GM23338 (cell line): ENCODE measurements around the gene SNX3. TPM values are rescaled to one million over a fixed set of nuclear protein-coding genes. Genes with fewer than 3 reads are reported as not detected.

Experiments
- ATAC-seq: fragments of 200-7000 bp; cut with Tn5 transposase; 3 replicates; pipeline ENCODE4 v1.9.1; 2020
- DNase-seq: peaks from one replicate; pipeline ENCODE4 v3.0.0-alpha.2; 2015; ENCODE audit warnings: low spot score
- H2AFZ ChIP-seq: fragments of 200-600 bp; sonication (generic); 2 replicates; pipeline ENCODE4 v1.8.0; 2016; ENCODE audit warnings: antibody characterized with exemption, mild to moderate bottlenecking, moderate library complexity
- H3F3A ChIP-seq: fragments of 200-600 bp; sonication (generic); replicated peaks from 2 replicates; pipeline ENCODE4 v1.8.0; 2017; ENCODE audit warnings: antibody characterized with exemption, mixed run types, low read depth
- H3K27ac ChIP-seq: fragments of 200-600 bp; sonication (generic); 2 replicates; pipeline ENCODE4 v1.6.1; 2016; ENCODE audit warnings: low read depth
- H3K27me3 ChIP-seq: fragments of 200-600 bp; sonication (generic); 2 replicates; pipeline ENCODE4 v1.8.0; 2016; ENCODE audit warnings: mild to moderate bottlenecking, mixed run types, moderate library complexity; ENCODE audit not compliant: insufficient read depth
- H3K36me3 ChIP-seq: fragments of 200-600 bp; sonication (generic); 2 replicates; pipeline ENCODE4 v1.8.0; 2016; ENCODE audit warnings: mild to moderate bottlenecking; ENCODE audit not compliant: insufficient read depth
- H3K4me1 ChIP-seq: fragments of 200-600 bp; sonication (generic); 2 replicates; pipeline ENCODE4 v1.8.0; 2016; ENCODE audit warnings: mild to moderate bottlenecking, moderate library complexity; ENCODE audit not compliant: insufficient read depth
- H3K4me2 ChIP-seq: fragments of 200-600 bp; sonication (generic); 2 replicates; pipeline ENCODE4 v1.7.1; 2017; ENCODE audit warnings: mixed run types
- H3K4me3 ChIP-seq: fragments of 200-600 bp; sonication (generic); 2 replicates; pipeline ENCODE4 v1.6.1; 2016; ENCODE audit warnings: mixed run types
- H3K79me2 ChIP-seq: fragments of 200-600 bp; sonication (generic); replicated peaks from 2 replicates; pipeline ENCODE4 v1.8.0; 2017; ENCODE audit warnings: mild to moderate bottlenecking; ENCODE audit not compliant: insufficient read depth
- H3K9me2 ChIP-seq: fragments of 200-600 bp; sonication (generic); 2 replicates; pipeline ENCODE4 v1.8.0; 2017; ENCODE audit not compliant: insufficient read depth
- H4K20me1 ChIP-seq: fragments of 200-600 bp; sonication (generic); replicated peaks from 2 replicates; pipeline ENCODE4 v1.8.0; 2017; ENCODE audit warnings: mild to moderate bottlenecking; ENCODE audit not compliant: insufficient read depth
- H3K27ac Mint-ChIP-seq: 2 replicates; pipeline ENCODE4 v1.8.0; 2020; ENCODE audit warnings: inconsistent platforms, mild to moderate bottlenecking, moderate library complexity, mixed read lengths
- H3K27me3 Mint-ChIP-seq: 3 replicates; pipeline ENCODE4 v1.8.0; 2022; ENCODE audit warnings: low read depth, mild to moderate bottlenecking, moderate library complexity, mixed read lengths, inconsistent platforms; ENCODE audit not compliant: insufficient read depth, poor library complexity
- H3K36me3 Mint-ChIP-seq: 3 replicates; pipeline ENCODE4 v1.8.0; 2021; ENCODE audit warnings: low read depth, mild to moderate bottlenecking, inconsistent platforms, moderate library complexity, mixed read lengths
- H3K4me1 Mint-ChIP-seq: 3 replicates; pipeline ENCODE4 v1.8.0; 2020; ENCODE audit warnings: mild to moderate bottlenecking, inconsistent platforms, mixed read lengths
- H3K4me3 Mint-ChIP-seq: 3 replicates; pipeline ENCODE4 v1.8.0; 2021; ENCODE audit warnings: moderate library complexity, mild to moderate bottlenecking, inconsistent platforms, mixed read lengths
- H3K9me3 Mint-ChIP-seq: 3 replicates; pipeline ENCODE4 v1.8.0; 2020; ENCODE audit warnings: moderate library complexity, mild to moderate bottlenecking, inconsistent platforms, mixed read lengths
- CTCF ChIP-seq, 2 experiments: fragments of 200-600 bp in 1 of 2; sonication (generic) in 1 of 2; conservative IDR thresholded peaks; 2 replicates each; pipeline versions ENCODE4 v1.5.1 to v1.6.1; 2016 to 2017; ENCODE audit warnings: antibody characterized with exemption in 2 of 2, low read depth in 2 of 2, mild to moderate bottlenecking in 2 of 2, moderate library complexity in 1 of 2
- ETS1 ChIP-seq: IDR thresholded peaks from 2 replicates; pipeline ENCODE4 v1.6.1; 2016; ENCODE audit warnings: antibody characterized with exemption
- EZH2 ChIP-seq: fragments of 200-600 bp; sonication (generic); IDR thresholded peaks from one replicate; pipeline ENCODE4 v1.8.0; 2017; ENCODE audit warnings: antibody characterized with exemption, mild to moderate bottlenecking, low read depth; ENCODE audit not compliant: unreplicated experiment
- EZH2phosphoT487 ChIP-seq: fragments of 200-600 bp; sonication (generic); IDR thresholded peaks from one replicate; pipeline ENCODE4 v1.8.1; 2018; ENCODE audit warnings: antibody characterized with exemption; ENCODE audit not compliant: unreplicated experiment
- JUNB ChIP-seq: IDR thresholded peaks from one replicate; pipeline ENCODE4 v1.6.1; 2016; ENCODE audit warnings: antibody characterized with exemption; ENCODE audit not compliant: unreplicated experiment
- POLR2AphosphoS5 ChIP-seq: IDR thresholded peaks from 2 replicates; pipeline ENCODE4 v1.6.1; 2016; ENCODE audit warnings: antibody characterized with exemption, low read depth
- REST ChIP-seq: IDR thresholded peaks from one replicate; pipeline ENCODE4 v1.6.1; 2018; ENCODE audit warnings: antibody characterized with exemption; ENCODE audit not compliant: unreplicated experiment
- STAT1 ChIP-seq: IDR thresholded peaks from one replicate; pipeline ENCODE4 v1.6.1; 2016; ENCODE audit warnings: antibody characterized with exemption; ENCODE audit not compliant: unreplicated experiment
- ZNF114 ChIP-seq: fragments of 250-450 bp; sonication (Bioruptor Pico); IDR thresholded peaks from 2 replicates; pipeline ENCODE4 v1.5.0; 2020; ENCODE audit warnings: mild to moderate bottlenecking, moderate library complexity
- ZNF331 ChIP-seq: fragments of 250-450 bp; sonication (Bioruptor Pico); IDR thresholded peaks from 2 replicates; pipeline ENCODE4 v1.5.0; 2020; ENCODE audit warnings: low read depth, mild to moderate bottlenecking, moderate library complexity
- polyA plus RNA-seq: library from polyadenylated mRNA; unstranded; fragments of >200 nt; fragmentation: Nextera tagmentation; extraction: Ambion mirVana; gene quantifications from 2 replicates; pipeline ENCODE4 v1.2.1, GENCODE V29; 2016
- total RNA-seq: library from RNA; depleted of rRNA; stranded (reverse); fragments of >200 nt; shearing (Covaris generic); gene quantifications from 2 replicates; pipeline ENCODE4 v1.2.3, GENCODE V29; 2014

SNX3 gene
- total and polyA plus RNA-seq, 2 experiments from 2014 or later = 87.2 to 123 TPM

GRCh38 chr6:108187519-108187918, 73.3 kb downstream of the SNX3 start:
- Histone ChIP-seq H3K27me3 (no peaks in the 10 kb centered on the region), H3K4me3 (no peak overlapping the region), H3K4me1 (no peaks in the 10 kb centered on the region), H2AFZ (no peak overlapping the region), H3K4me2 (no peak overlapping the region), H3K36me3 (no peaks in the 10 kb centered on the region), H3K9me2 (no peaks in the 10 kb centered on the region), H3F3A (no peaks in the 10 kb centered on the region), H3K79me2 (no peaks in the 10 kb centered on the region), H3K27ac (no peak overlapping the region), H4K20me1 (no peaks in the 10 kb centered on the region)
- Mint-ChIP-seq H3K4me3 (no peak overlapping the region), H3K4me1 (no peaks in the 10 kb centered on the region; the same call in 2 of the 3 replicates), H3K27me3 (no peaks in the 10 kb centered on the region), H3K9me3 (no peaks in the 10 kb centered on the region; the same call in 2 of the 3 replicates), H3K27ac (no peak overlapping the region), H3K36me3 (no peaks in the 10 kb centered on the region)
- TF ChIP-seq ETS1 (no peak), EZH2 (no peak), CTCF (conservative IDR thresholded peaks at IDR 0.05; ENCODE audit: low read depth in 2 of 2) (no peak), EZH2phosphoT487 (no peak), ZNF331 (CRISPR knock-in tag) (no peak), STAT1 (no peak), ZNF114 (no peak), POLR2AphosphoS5 (no peak), JUNB (no peak), REST (no peak)
- DNase-seq (no peak), ATAC-seq (no peak)

GRCh38 chr6:108186226-108186625, 74.6 kb downstream of the SNX3 start:
- Histone ChIP-seq H3K27me3 (peaks cover 6% of the 10 kb centered on the region; the same call in 1 of the 2 replicates), H4K20me1 (no peaks in the 10 kb centered on the region), H3K4me3 (no peak overlapping the region), H3K4me2 (no peak overlapping the region), H3K9me2 (no peaks in the 10 kb centered on the region), H3K79me2 (no peaks in the 10 kb centered on the region), H3K4me1 (no peaks in the 10 kb centered on the region), H3K27ac (no peak overlapping the region), H3K36me3 (no peaks in the 10 kb centered on the region), H3F3A (no peaks in the 10 kb centered on the region), H2AFZ (no peak overlapping the region)
- Mint-ChIP-seq H3K4me3 (no peak overlapping the region), H3K27me3 (peaks cover 8% of the 10 kb centered on the region), H3K36me3 (no peaks in the 10 kb centered on the region), H3K9me3 (no peaks in the 10 kb centered on the region; the same call in 2 of the 3 replicates), H3K4me1 (no peaks in the 10 kb centered on the region; the same call in 2 of the 3 replicates), H3K27ac (no peak overlapping the region)
- DNase-seq (no peak), ATAC-seq (no peak)
- no peak for TF ChIP-seq CTCF (conservative IDR thresholded peaks at IDR 0.05; ENCODE audit: low read depth in 2 of 2)
